Measurements from ENCODE around the gene PKP2. TPM values are rescaled to one million over a fixed set of nuclear protein-coding genes. Genes with fewer than 3 reads are reported as not detected.

PKP2 gene
- total and polyA plus RNA-seq, 7 donors = 0.71 to 45.2 (median 4.2) TPM

DNA sequence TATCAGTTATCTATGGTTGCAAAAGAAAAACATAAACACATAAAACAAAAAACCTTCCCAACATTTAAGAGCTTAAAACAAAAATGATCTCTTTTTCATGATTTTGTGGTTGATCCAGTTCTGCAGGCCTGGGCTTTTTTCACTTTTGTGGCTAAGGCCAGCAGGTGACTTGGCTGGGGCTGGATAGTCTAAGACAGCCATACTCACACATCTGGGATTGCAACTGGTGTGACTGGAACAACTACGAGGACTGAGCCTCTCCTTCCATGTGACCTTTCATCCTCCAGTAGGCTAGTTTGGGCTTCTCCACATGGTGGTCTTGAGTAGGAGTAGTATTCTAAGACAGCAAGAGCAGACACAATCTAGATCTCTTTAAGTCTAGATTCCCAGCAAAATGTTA is 7.2 kb upstream of the PKP2 start:
- H3K9me3 ChIP-seq = no peaks in the 10 kb centered on the region
- no peak for DNase-seq
- H3K27me3 ChIP-seq = no peaks in the 10 kb centered on the region
- no peak overlapping the region for H3K27ac ChIP-seq
- H3K4me1 ChIP-seq = no peaks in the 10 kb centered on the region
- TF ChIP-seq, protein P1, sequence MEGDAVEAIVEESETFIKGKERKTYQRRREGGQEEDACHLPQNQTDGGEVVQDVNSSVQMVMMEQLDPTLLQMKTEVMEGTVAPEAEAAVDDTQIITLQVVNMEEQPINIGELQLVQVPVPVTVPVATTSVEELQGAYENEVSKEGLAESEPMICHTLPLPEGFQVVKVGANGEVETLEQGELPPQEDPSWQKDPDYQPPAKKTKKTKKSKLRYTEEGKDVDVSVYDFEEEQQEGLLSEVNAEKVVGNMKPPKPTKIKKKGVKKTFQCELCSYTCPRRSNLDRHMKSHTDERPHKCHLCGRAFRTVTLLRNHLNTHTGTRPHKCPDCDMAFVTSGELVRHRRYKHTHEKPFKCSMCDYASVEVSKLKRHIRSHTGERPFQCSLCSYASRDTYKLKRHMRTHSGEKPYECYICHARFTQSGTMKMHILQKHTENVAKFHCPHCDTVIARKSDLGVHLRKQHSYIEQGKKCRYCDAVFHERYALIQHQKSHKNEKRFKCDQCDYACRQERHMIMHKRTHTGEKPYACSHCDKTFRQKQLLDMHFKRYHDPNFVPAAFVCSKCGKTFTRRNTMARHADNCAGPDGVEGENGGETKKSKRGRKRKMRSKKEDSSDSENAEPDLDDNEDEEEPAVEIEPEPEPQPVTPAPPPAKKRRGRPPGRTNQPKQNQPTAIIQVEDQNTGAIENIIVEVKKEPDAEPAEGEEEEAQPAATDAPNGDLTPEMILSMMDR (IDR thresholded peaks at IDR 0.05) = no peak
- TF ChIP-seq POLR2AphosphoS5 (IDR thresholded peaks at IDR 0.05) (no peak), EP300 (IDR thresholded peaks at IDR 0.05) (no peak), POLR2A (IDR thresholded peaks at IDR 0.05) (no peak)
- 23 to 68% methylated on average over 1 of the region's 1 CpG for WGBS, 2 donors
- intact Hi-C loops (cut with DNase I) = no loop called here
- no peak overlapping the region for H3K4me3 ChIP-seq
- no peaks in the 10 kb centered on the region for H3K36me3 ChIP-seq

DNA sequence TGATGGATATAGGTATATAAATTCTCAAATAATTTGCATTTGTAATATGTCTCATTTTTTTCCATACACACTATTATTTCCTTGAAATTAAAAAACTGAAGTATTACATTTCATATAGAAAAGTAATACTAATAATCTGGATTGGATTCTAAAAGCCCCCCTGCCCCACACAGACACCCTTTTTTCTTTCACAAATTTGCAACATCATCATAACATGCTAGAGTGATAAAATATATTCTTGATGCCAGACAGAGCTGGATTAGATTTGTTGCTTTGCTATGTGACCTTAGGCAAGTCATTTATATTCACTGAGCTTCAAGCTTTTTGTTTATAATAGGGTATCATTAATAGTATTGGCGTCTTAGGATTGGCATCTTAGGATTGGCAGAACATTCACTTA is 6.7 kb upstream of the PKP2 start:
- WGBS, 2 donors = 73 to 75% methylated on average over 1 of the region's 1 CpG
- TF ChIP-seq POLR2AphosphoS5 (IDR thresholded peaks at IDR 0.05) (no peak), POLR2A (IDR thresholded peaks at IDR 0.05) (no peak)
- Histone ChIP-seq H3K27me3 (no peaks in the 10 kb centered on the region), H3K9me3 (no peaks in the 10 kb centered on the region), H3K27ac (no peak overlapping the region), H3K4me3 (no peak overlapping the region), H3K4me1 (no peaks in the 10 kb centered on the region), H3K36me3 (no peaks in the 10 kb centered on the region)
- intact Hi-C loops (cut with DNase I) = no loop called here
- no peak for DNase-seq

DNA sequence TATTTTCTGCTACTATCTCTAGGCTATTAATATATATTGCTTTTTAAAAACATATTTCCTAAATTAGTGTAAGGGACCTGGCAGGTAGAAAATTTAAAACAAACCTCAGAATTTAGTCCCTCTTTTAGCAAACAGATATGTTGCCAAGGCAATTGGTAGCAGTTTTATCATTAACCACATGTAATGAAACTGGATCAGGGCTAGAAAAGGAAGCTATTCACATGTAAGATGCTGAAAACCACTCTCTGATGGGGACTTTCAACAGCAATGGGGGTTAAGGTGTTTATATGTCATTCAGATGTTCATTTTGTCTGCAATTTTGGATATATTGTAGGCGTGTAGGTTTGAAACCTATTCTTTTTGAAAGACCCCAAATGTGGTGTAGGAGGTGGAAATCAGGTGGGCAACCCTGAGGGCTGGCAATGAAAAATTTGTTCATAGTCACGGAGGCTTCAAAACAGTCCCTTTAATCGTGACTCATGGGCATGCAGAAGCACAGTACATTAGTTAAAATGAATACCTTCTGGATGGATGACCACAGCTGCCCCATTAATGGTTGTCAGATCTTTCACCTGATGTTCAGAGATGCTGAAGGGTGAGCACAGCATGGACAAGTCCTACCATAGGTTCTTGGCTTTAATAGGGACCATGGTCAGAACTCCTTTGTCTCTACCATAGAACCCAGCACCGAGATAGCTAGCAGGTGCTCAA is 5.9 kb upstream of the PKP2 start:
- intact Hi-C loops (cut with DNase I) = no loop called here
- Histone ChIP-seq H3K27me3 (peaks cover 0 to 5% (median 0%) of the 10 kb centered on the region in 3 donors), H3K36me3 (no peaks in the 10 kb centered on the region), H3K27ac (no peak overlapping the region), H3K4me1 (peaks cover 0 to under 1% (median under 1%) of the 10 kb centered on the region in 4 donors), H3K9me3 (no peaks in the 10 kb centered on the region), H3K4me3 (no peak overlapping the region)
- no peak for DNase-seq
- TF ChIP-seq, protein P1 (IDR thresholded peaks at IDR 0.05) = no peak
- WGBS, 2 donors = 68 to 82% methylated on average over 4 of the region's 4 CpGs

DNA sequence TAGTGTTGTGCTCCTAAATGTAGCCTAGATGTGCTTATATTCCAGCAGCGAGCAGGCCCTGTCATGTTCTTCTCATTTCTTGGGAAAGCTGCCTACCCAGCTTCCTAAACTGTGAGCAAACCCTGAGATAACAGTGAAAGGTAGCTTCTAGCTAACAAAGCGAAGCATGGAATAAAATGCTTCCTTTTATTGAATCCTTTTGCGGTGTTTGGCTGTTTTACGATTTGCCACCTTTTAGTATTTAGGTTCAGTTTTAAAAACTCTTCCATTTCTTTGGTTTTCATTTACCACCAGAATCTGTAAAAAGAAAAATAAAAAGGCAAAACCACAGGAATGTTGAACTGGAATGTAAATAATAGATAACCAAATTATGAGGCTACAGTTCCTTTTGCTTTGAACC is 5.0 kb upstream of the PKP2 start:
- peaks cover 0 to 14% (median 5%) of the 10 kb centered on the region in 3 donors for H3K27me3 ChIP-seq
- WGBS, 2 donors = 18 to 58% methylated on average over 4 of the region's 4 CpGs

More for the DNA sequence above, 5.0 kb upstream of the PKP2 start:
- DNase-seq = no peak
- intact Hi-C loops (cut with DNase I) = no loop called here
- Histone ChIP-seq H3K9me3 (no peaks in the 10 kb centered on the region), H3K36me3 (no peaks in the 10 kb centered on the region), H3K4me1 (peaks cover 0 to 8% (median 3%) of the 10 kb centered on the region in 4 donors), H3K4me3 (no peak overlapping the region), H3K27ac (no peak overlapping the region)
- TF ChIP-seq EP300 (IDR thresholded peaks at IDR 0.05) (no peak), POLR2A (IDR thresholded peaks at IDR 0.05) (no peak), POLR2AphosphoS5 (IDR thresholded peaks at IDR 0.05) (no peak)
- TF ChIP-seq, protein P1 (IDR thresholded peaks at IDR 0.05) = no peak
